HepG2 (cell line): ENCODE results near the gene C5orf24. TPM values are rescaled to one million over a fixed set of nuclear protein-coding genes. Genes with fewer than 3 reads are reported as not detected.

Experiments used
- ADNP ChIP-seq: sonication (generic); formaldehyde crosslinking; IDR thresholded peaks from 2 replicates; pipeline ENCODE4 v1.4.0; 2020; ENCODE audit warnings: missing genetic modification reagents
- GABPA ChIP-seq, 2 experiments: IDR thresholded peaks; 2 replicates each; pipeline ENCODE4 v1.6.1; 2011 to 2016; ENCODE audit warnings: low read depth in 2 of 2, low read length in 1 of 2, missing biosample characterization in 1 of 2, missing genetic modification characterization in 1 of 2
- MAX ChIP-seq: IDR thresholded peaks from 2 replicates; pipeline ENCODE4 v1.6.1; 2012; ENCODE audit warnings: inconsistent platforms
- MEIS1 ChIP-seq: sonication (generic); formaldehyde crosslinking; IDR thresholded peaks from 2 replicates; pipeline ENCODE4 v1.9.0; 2021; ENCODE audit warnings: mild to moderate bottlenecking, missing genetic modification reagents, moderate library complexity, borderline replicate concordance
- NFE2 ChIP-seq: sonication (generic); formaldehyde crosslinking; IDR thresholded peaks from 2 replicates; pipeline ENCODE4 v1.4.0; 2020; ENCODE audit warnings: missing genetic modification reagents
- NFKBIZ ChIP-seq: IDR thresholded peaks from 2 replicates; pipeline ENCODE4 v1.6.1; 2018; ENCODE audit warnings: missing genetic modification reagents, missing compliant biosample characterization
- PAF1 ChIP-seq: IDR thresholded peaks from 2 replicates; pipeline ENCODE4 v1.6.1; 2016; ENCODE audit warnings: missing genetic modification reagents, missing compliant biosample characterization
- PITX1 ChIP-seq: sonication (generic); formaldehyde crosslinking; IDR thresholded peaks from 2 replicates; pipeline ENCODE4 v1.5.1; 2020; ENCODE audit warnings: mild to moderate bottlenecking, missing genetic modification reagents
- SAP130 ChIP-seq: IDR thresholded peaks from 2 replicates; pipeline ENCODE4 v1.6.1; 2016; ENCODE audit warnings: low read depth
- SIN3A ChIP-seq: IDR thresholded peaks from 2 replicates; pipeline ENCODE4 v1.6.1; 2011; ENCODE audit warnings: low read depth, mild to moderate bottlenecking, control low read depth, low read length, borderline replicate concordance
- SMAD9 ChIP-seq: sonication (generic); formaldehyde crosslinking; IDR thresholded peaks from 2 replicates; pipeline ENCODE4 v1.5.1; 2020; ENCODE audit warnings: mild to moderate bottlenecking, missing genetic modification reagents
- ZNF142 ChIP-seq: sonication (generic); formaldehyde crosslinking; IDR thresholded peaks from 2 replicates; pipeline ENCODE4 v1.4.0; 2020; ENCODE audit warnings: missing genetic modification reagents
- ZNF543 ChIP-seq: sonication (generic); formaldehyde crosslinking; IDR thresholded peaks from 2 replicates; pipeline ENCODE4 v1.4.0; 2020; ENCODE audit warnings: mild to moderate bottlenecking, missing genetic modification reagents
- ZNF550 ChIP-seq: sonication (generic); formaldehyde crosslinking; IDR thresholded peaks from 2 replicates; pipeline ENCODE4 v1.4.0; 2020; ENCODE audit warnings: mild to moderate bottlenecking, missing genetic modification reagents, borderline replicate concordance
- ZNF841 ChIP-seq: sonication (generic); formaldehyde crosslinking; IDR thresholded peaks from 2 replicates; pipeline ENCODE4 v1.8.1; 2023; ENCODE audit warnings: missing genetic modification reagents, borderline replicate concordance
- polyA plus RNA-seq, 8 experiments: library from polyadenylated mRNA; depleted of rRNA in 3 of 8; stranded (reverse) in 7 of 8; unstranded in 1 of 8; fragments of >200 nt; fragmentation: Illumina TruSeq in 4 of 8; extraction: Trizol in 4 of 8; gene quantifications; 2 replicates each; pipeline versions ENCODE4 v1.2.1 to v1.2.3, GENCODE V29; 2011 to 2016; ENCODE audit warnings: low read depth in 4 of 8, missing spikeins in 1 of 8, mixed read lengths in 1 of 8; ENCODE audit not compliant: insufficient read depth in 1 of 8
- total RNA-seq, 5 experiments: library from RNA; depleted of rRNA; stranded (reverse); fragments of >200 nt; fragmentation: Illumina TruSeq; extraction: Trizol; gene quantifications; 2 replicates each; pipeline ENCODE4 v1.2.3, GENCODE V29; 2016; ENCODE audit warnings: low read depth in 1 of 5
- TF ChIP-seq, protein P1 (sequence below): sonication (generic); formaldehyde crosslinking; IDR thresholded peaks from 2 replicates; pipeline ENCODE4 v1.4.0; 2020; ENCODE audit warnings: missing genetic modification reagents, borderline replicate concordance
- TF ChIP-seq, protein P2 (sequence below): IDR thresholded peaks from 2 replicates; pipeline ENCODE4 v1.6.1; 2012; ENCODE audit warnings: low read depth, low read length, improper control_type of control experiment

Gene C5orf24
- total and polyA plus RNA-seq, 2 of the 13 experiments (the other 11 are each of a cell fraction or from before 2014, with no cell fraction given), result 34.6 to 41.5 TPM

DNA sequence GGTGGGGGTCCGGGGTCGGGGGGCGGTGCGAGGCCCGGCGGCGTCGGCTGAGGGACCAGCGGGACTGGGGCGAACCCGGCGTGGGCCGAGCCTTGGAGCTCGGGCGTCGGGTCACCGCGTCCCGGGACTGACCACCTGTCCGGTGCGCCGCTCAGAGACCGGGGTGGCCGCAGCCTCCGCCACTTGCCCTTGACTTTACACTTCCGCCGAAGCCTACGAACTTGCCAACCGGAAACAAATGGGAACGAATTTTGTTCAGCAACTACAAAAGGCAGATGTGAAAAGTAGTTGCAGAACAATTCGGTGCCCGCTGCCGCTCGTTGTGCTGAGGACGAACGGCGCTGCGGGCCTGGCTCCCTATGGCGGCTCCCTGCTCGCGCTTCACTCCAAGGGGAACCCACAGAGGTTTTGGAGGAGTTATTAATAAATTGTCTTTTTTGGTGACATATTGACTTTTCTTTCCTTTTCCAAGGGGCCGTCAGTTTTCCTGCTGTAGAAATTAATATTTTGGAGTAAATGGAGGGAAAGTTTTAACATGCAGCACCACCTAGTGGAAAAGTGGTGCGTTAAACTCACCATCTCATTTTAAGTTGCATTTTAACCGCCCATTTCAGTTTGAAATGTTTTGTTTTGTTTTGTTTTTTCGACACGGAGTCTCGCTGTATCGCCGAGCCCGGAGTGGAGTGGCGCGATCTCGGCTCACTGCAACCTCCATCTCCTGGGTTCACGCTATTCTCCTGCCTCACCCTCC, 59.7 kb downstream of the C5orf24 start (continued):
- TF ChIP-seq ZNF550 (CRISPR knock-in tag) (no peak), MEIS1 (CRISPR knock-in tag) (no peak), ZNF543 (CRISPR knock-in tag) (no peak; the same call in 1 of the 2 replicates), ZNF142 (CRISPR knock-in tag) (no peak; the same call in none of the 2 replicates), PAF1 (CRISPR knock-in tag) (no peak), SAP130 (peak; percentile 31), ZNF841 (CRISPR knock-in tag) (no peak), MAX (peak; percentile 41), NFE2 (CRISPR knock-in tag) (no peak), PITX1 (CRISPR knock-in tag) (no peak), ADNP (CRISPR knock-in tag) (no peak), GABPA (IDR thresholded peaks at IDR 0.05; ENCODE audit: low read depth, low read length) (no peak), GABPA (CRISPR knock-in tag; IDR thresholded peaks at IDR 0.05; ENCODE audit: low read depth) (peak; percentile 60), SMAD9 (CRISPR knock-in tag) (no peak), SIN3A (no peak), NFKBIZ (no peak)
- TF ChIP-seq, protein P1, sequence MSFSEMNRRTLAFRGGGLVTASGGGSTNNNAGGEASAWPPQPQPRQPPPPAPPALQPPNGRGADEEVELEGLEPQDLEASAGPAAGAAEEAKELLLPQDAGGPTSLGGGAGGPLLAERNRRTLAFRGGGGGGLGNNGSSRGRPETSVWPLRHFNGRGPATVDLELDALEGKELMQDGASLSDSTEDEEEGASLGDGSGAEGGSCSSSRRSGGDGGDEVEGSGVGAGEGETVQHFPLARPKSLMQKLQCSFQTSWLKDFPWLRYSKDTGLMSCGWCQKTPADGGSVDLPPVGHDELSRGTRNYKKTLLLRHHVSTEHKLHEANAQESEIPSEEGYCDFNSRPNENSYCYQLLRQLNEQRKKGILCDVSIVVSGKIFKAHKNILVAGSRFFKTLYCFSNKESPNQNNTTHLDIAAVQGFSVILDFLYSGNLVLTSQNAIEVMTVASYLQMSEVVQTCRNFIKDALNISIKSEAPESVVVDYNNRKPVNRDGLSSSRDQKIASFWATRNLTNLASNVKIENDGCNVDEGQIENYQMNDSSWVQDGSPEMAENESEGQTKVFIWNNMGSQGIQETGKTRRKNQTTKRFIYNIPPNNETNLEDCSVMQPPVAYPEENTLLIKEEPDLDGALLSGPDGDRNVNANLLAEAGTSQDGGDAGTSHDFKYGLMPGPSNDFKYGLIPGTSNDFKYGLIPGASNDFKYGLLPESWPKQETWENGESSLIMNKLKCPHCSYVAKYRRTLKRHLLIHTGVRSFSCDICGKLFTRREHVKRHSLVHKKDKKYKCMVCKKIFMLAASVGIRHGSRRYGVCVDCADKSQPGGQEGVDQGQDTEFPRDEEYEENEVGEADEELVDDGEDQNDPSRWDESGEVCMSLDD (CRISPR knock-in tag), result no peak
- TF ChIP-seq, protein P2, sequence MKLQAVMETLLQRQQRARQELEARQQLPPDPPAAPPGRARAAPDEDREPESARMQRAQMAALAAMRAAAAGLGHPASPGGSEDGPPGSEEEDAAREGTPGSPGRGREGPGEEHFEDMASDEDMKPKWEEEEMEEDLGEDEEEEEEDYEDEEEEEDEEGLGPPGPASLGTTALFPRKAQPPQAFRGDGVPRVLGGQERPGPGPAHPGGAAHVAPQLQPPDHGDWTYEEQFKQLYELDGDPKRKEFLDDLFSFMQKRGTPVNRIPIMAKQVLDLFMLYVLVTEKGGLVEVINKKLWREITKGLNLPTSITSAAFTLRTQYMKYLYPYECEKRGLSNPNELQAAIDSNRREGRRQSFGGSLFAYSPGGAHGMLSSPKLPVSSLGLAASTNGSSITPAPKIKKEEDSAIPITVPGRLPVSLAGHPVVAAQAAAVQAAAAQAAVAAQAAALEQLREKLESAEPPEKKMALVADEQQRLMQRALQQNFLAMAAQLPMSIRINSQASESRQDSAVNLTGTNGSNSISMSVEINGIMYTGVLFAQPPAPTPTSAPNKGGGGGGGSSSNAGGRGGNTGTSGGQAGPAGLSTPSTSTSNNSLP, result no peak
